SU-DHL-6 (cell line): ENCODE results near the gene PUM1.

ENCODE experiments used
- EZH2phosphoT487 ChIP-seq: fragments of 200-600 bp; sonication (generic), shearing (Covaris generic); conservative IDR thresholded peaks from 2 replicates; pipeline ENCODE4 v1.6.1; 2018; ENCODE audit warnings: mild to moderate bottlenecking, antibody characterized with exemption, low read length, moderate library complexity, mixed read lengths
- TF ChIP-seq, protein P1 (sequence below): fragments of 200-600 bp; sonication (generic); IDR thresholded peaks from one replicate; pipeline ENCODE4 v1.5.1; 2017; ENCODE audit warnings: antibody characterized with exemption, mild to moderate bottlenecking, low read length, moderate library complexity; ENCODE audit not compliant: insufficient read depth, poor library complexity, severe bottlenecking

DNA sequence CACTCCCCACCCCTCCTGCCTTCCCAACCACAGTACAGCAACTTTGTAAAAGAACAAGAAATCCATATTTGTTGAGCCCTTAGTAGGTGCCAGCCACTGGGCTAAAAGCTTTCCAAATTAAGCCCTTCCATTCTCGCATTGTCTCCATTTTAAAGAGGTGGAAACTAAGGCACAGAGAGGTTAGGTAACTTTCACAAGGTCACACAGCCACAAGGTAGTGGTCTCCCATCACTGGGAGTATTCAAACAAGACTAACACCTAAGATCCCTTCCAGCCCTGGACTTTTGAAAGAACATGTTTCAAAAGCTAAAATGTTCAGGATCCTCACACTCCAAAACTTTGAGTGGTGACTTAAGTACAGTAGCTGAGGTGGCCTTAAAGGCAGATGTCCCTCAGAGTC is 160.1 kb downstream of the PUM1 start:
- TF ChIP-seq, protein P1, sequence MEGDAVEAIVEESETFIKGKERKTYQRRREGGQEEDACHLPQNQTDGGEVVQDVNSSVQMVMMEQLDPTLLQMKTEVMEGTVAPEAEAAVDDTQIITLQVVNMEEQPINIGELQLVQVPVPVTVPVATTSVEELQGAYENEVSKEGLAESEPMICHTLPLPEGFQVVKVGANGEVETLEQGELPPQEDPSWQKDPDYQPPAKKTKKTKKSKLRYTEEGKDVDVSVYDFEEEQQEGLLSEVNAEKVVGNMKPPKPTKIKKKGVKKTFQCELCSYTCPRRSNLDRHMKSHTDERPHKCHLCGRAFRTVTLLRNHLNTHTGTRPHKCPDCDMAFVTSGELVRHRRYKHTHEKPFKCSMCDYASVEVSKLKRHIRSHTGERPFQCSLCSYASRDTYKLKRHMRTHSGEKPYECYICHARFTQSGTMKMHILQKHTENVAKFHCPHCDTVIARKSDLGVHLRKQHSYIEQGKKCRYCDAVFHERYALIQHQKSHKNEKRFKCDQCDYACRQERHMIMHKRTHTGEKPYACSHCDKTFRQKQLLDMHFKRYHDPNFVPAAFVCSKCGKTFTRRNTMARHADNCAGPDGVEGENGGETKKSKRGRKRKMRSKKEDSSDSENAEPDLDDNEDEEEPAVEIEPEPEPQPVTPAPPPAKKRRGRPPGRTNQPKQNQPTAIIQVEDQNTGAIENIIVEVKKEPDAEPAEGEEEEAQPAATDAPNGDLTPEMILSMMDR, result no peak
- no peak for TF ChIP-seq EZH2phosphoT487
